SK-N-MC (cell line): ENCODE measurements around the gene LMBR1L.

Experiments
- EZH2 ChIP-seq: fragments of 200-600 bp; sonication (generic); IDR thresholded peaks from one replicate; pipeline ENCODE4 v1.6.1; 2017; ENCODE audit warnings: antibody characterized with exemption
- FOXP2 ChIP-seq: optimal IDR thresholded peaks from 2 replicates; pipeline ENCODE3; 2011; ENCODE audit warnings: mild to moderate bottlenecking, moderate library complexity; ENCODE audit not compliant: insufficient read depth; ENCODE audit errors: extremely low read length, control extremely low read depth

DNA sequence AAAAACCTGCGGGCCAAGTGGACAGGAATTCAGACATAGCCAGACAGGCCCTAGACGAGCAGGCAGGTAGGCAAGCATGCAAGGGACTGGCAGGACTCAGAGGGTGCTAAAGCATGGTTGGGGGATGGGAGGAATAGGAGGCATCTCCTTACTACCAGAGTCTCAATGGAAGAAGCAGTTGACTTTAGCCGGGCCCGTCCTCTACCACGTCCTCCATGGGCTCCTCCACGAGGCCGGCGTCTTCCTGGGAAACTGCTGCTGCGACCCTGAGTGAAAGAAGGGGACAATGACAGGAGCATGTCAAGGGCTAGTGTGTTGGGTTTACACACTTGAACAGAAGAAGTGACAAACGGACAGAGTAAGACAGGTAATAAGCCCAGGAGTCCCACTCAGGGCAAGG lies 61.7 kb downstream of the LMBR1L start:
- TF ChIP-seq EZH2 (no peak), FOXP2 (no peak)
